Caki2 (cell line): ENCODE measurements around the gene AWAT1. TPM values are rescaled to one million over a fixed set of nuclear protein-coding genes. Genes with fewer than 3 reads are reported as not detected.
A peak's percentile ranks its signal among the peaks of the same experiment; 100 is the strongest.
"Not testable (repeated sequence)": the region's sequence is repeated elsewhere in the genome, so short reads cannot be mapped to it uniquely, and the experiment has no call there.

Source experiments
- DNase-seq: peaks from one replicate; pipeline ENCODE4 v3.0.0-alpha.2; 2015; ENCODE audit warnings: low read depth
- in situ Hi-C: cut with HindIII; loops from 2 replicates; pipeline ENCODE4 v1.10.0; 2016; ENCODE audit warnings: low sequenced_read_pairs, low pct_unique_long_range_greater_than_20kb, mixed read lengths
- total RNA-seq: library from RNA; depleted of rRNA; stranded (reverse); fragments of >200 nt; shearing (Covaris generic); gene quantifications from 2 replicates; pipeline ENCODE4 v1.2.3, GENCODE V29; 2014; ENCODE audit warnings: low replicate concordance; rRNA removed

AWAT1 gene
- not detected in 2 replicates for total RNA-seq

DNA sequence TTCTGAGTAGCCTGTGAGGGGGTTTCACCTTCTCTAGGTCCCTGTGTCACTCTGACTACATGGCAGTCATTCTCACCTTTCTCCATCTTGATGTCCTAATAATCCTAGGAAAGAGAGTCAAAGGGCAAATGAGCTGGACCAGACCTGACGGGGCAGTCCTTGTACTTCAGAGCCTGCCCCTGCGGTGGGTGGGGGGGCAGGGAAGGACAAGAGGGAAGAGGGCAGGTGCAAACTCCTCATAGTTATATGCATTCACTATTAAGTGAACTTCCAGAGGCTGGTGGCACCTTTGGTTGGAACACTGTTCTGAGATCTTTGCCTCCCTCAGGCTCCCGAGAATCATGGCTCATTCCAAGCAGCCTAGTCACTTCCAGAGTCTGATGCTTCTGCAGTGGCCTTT lies at the start of gene AWAT1:
AWAT1 (plus strand) TSS at position 301 of the 400 bp plus-strand sequence; CDS start at position 342, 41 bp downstream.
- no peak for DNase-seq
- in situ Hi-C loops, result no loop called here

DNA sequence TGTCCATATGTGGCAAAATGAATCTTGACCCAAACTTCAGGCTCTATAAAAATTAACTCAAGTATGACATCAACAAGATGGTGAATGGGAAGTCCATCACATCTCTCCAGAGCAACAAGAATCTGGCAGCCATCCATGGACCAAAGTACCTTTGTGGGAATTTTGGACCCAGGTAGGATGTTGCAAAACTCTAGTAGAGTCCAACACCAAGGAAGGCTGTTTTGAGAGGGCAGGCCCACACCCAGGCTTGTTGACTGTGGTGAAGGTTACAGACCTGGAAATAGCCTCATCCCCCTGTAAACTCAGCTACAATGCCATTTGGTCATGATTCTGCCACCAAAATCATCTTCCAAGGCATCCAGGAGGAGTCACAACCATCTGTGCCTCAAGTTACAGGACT lies 44.2 kb upstream of the AWAT1 start:
- no peak for DNase-seq
- in situ Hi-C loops, result no loop called here

DNA sequence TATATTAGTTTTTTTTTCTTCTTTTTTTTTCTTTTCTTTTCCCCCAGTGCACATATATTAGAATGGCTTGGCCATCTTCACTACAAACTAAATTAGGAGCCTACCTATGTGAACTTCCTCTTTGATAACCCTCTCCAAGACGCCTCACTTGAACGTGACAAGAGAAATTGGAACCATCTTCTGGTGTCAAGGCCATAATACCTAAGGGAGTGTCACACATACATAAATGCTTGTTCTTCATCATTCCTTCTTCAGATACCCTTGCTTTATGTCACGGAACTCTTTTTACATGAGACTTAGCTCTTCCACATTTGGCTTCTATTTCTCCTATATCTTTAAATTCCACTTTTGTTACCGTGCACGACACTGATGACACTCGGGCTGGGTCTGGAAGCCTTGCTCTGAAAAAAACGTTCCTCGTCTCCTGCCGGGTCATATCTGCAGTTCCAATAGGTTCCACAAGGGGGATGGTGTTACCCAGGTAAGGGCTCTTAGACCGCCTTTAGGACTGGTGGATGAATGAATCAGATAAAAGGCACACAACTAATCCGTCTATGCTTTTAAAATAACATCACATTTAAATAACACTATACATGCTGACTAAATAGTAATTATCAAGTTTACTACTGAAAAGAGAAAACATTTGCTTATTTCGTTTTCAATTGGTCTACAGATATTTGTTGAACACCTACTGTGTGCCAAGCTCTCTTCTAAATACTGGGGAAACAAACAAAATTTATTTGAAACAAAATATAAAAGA lies 37.3 kb upstream of the AWAT1 start:
- in situ Hi-C loops, result no loop called here
- DNase-seq, result peak; percentile 21

DNA sequence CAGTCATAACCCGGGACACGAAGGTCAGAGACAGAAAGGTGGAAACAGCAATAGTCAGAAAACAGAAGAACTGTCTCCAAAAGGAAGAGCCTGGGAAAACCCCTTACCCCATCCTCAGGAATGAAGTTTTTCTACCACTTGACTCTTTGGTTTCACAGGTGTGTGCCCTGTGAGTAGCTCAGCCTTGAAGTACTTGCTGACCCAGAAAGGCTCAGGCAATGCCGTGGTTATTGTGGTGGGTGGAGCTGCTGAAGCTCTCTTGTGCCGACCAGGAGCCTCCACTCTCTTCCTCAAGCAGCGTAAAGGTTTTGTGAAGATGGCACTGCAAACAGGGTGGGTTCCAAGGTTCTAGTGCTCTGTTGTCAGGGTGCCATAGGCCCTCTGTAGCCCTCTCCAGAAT lies 32.7 kb upstream of the AWAT1 start:
- DNase-seq, result no peak
- in situ Hi-C loops, result no loop called here

DNA sequence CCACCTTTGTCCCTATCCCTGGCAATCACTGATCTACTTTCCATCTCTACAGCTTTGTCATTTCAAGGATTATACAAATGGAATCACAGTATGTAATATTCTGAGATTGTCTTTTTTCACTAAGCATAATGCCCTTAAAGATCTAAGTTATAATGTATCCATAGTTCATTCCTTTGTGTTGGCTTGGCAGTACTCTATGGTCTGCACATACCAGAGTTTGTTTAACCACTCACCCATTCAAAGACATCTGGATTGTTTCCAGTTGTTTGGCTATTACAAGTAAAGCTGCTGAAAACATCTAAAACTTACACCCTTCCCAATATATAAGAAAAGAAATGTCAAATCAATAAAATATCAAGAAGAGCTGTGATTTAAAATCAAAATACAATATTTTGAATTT lies 26.0 kb upstream of the AWAT1 start:
- no peak for DNase-seq
- in situ Hi-C loops, result no loop called here

DNA sequence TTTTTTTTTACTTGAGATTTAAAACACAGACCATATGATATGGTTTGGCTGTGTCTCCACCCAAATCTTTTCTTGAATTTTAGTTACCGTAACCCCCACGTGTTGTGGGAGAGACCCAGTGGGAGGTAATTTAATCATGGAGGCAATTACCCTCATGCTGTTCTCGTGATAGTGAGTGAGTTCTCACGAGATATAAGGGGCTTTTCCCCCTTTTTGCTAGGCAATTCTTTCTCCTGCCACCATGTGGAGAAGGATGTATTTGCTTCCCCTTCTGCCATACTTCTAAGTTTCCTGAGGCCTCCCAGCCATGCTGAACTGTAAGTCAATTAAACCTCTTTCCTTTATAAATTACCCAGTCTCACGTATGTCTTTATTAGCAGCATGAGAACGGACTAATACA lies 24.9 kb upstream of the AWAT1 start:
- DNase-seq, in situ Hi-C loops: not testable (repeated sequence)

DNA sequence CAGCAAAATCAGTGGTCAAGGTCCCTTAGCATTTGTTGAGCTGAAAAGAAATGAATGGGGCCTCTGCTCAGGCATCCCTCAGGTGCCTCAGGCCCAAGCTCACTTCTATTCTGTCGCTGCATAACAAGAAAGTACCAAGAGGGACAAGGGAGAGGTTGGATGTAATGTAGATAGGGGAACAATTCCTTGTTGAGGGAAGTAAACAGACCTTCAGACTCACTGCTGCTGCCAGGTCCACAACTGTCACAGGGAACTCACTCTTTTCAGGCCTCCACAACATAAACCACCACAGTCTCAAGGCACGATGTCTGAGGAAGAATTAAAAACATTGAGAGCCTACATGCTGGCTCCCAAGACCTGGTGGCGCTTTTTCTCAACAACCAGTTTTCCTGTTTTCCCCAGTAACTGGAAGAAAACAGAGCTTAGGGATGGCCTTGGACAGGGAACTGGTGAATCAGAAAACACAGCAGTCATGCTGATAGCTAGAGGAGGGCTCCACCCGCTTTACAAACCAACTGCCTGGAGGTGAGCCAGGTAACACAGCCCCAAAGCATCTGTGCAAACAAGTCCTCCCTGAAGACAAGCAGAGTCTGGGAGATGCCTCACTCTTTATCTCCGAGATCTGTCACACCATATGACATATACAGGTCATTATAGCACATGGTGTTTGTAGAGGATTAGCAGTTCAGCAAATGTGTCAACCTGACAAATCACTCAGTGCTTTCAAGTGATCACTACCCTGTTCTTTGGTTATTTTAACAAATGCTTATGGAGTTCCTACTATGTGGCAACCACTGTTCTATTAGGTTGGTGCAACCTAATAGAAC lies 14.3 kb upstream of the AWAT1 start:
- in situ Hi-C loops, result no loop called here
- DNase-seq, result peak; percentile 76

DNA sequence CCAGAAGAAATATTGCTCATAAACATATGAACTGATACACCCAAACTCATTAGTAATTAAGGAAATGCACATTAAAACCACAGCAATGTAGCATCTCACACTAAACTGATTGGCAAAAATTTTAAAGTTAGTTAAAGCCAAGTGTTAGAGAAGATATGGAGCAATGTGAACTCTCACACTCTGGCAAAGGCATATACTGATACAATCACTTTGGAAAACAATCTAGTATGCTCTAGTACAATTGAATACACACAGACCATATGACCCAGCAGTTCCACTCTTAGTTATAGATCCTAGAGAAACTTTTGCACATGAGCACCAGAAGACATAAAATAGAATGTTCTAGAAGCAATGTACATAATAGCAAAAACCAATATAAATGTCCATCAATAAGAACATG lies 8.4 kb upstream of the AWAT1 start:
- in situ Hi-C loops, result no loop called here
- no peak for DNase-seq

DNA sequence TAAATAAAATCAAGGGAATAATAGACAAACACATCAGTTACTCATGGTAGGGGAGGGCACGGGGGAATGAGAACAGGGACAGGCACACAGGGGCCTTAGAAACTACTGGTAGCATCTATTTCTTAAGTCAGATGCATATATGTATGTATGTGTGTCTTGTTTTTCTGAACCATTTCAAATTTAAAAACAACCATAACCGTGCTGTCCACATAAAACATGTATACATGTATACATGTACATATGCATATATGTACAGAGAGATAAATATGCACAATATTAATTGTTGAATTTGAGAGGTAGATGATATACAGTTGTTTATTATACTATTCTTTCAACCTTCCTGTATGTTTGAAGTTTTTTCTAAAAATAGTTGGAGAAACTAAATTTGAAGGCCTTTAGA lies 7.8 kb upstream of the AWAT1 start:
- in situ Hi-C loops, result no loop called here
- no peak for DNase-seq

DNA sequence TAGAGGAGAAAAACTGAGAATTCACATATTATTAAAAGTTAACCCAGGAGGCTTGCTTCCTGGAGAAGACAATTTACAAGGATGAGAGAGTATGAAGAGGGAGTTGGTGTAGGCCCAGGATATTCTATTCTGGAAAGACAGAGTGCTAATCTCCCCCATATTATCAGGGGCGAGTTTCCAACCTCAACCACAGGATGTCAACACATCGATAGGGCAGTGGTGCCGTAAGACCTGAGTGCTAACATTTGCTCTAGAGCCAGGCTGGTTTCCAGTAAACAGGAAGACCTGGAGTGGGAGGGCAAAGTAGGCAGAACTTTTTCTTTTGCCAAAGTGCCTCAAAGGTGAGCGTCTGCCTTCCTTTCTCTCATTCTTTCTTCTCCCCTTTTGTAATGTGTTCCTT lies 2.8 kb upstream of the AWAT1 start:
- in situ Hi-C loops, result no loop called here
- DNase-seq, result no peak

DNA sequence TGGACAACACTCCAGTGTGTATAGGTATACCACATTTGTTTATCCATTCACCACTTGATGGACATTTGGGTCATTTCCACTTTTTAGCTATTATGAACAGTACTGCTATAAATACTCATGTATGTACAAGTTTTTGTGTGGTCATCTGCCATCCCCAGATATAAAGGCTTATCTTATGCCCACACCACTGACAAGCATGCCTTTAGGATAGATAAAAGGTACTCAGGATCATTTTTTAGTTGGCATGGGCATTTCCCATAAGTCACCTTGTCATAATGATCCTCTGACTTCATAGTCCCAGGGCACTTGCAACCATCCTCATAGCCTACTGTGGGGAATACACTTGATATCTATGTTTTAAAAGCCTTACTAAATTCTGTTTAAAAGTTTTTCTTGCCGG lies 6.3 kb downstream of the AWAT1 start:
- in situ Hi-C loops, result no loop called here
- DNase-seq, result no peak

DNA sequence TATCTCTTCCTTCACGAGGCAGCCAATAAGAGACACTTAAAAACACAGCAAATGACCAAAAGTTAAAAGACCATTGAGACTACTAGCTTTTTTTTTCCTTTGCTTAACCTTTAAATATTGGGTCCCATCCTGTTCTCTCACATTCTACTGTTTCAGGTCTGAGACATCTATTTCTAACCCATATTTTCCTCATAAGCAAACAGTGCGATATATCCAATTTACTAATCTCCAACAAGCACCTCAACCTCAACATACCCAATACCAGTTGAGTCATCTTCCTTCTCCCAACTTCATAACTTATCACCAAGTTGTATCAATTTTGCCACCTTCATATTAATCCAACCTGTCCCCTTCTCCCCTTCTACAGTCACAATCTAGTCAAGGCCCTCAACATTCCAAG lies 7.0 kb downstream of the AWAT1 start:
- in situ Hi-C loops, result no loop called here
- no peak for DNase-seq

DNA sequence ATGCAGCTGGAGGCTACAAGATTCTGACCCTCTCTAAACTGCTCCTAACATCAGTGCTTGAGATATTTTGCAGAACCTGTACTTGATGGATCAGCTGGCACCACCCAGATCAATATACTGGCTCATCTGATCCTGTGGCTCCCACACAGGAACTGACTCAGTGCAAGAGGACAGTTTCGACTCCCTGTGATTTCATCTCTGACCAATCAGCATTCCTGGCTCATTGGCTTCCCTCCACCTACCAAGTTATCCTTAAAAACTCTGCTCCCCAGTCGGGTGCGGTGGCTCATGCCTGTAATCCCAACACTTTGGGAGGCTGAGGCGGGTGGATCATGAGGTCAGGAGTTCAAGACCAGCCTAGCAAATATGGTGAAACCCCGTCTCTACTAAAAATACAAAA lies 9.1 kb downstream of the AWAT1 start:
- DNase-seq, in situ Hi-C loops: not testable (repeated sequence)

DNA sequence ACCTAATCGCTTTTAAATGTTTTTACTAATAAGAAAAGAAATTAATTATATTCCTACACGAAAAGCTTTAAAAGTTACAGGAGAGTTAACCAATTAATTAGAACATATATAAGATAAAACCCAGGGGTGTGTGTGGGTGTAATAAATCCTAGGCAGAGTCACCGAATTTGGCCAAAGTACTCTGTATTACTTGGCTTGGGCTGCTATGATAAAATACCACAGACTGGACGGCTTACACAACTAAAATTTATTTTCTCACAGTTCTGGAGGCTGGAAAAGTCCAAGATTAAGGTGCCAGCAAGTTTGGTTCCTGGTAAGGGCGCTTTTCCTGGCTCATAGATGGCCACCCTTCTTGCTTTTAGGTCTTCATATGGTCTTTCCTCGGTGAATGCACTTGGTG lies 10.4 kb downstream of the AWAT1 start:
- in situ Hi-C loops, result no loop called here
- DNase-seq, result no peak

DNA sequence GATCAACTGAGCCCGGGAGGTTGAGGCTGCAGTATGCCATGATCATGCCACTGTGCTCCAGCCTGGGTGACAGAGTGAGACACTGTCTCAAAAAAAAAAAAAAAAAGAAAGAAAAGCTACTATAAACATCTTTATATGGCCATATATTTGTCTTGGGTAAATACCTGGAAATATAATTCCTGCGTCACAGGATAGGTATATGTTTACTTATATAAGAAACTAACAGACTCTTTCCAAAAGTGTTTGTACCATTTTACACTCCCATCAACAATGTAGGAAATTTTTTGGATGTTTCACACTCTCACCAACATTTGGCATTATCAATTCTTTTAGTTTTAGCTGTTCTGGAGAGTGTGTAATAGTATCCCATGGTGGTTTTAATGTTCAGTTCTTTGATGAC lies 12.8 kb downstream of the AWAT1 start:
- no peak for DNase-seq
- in situ Hi-C loops, result no loop called here

DNA sequence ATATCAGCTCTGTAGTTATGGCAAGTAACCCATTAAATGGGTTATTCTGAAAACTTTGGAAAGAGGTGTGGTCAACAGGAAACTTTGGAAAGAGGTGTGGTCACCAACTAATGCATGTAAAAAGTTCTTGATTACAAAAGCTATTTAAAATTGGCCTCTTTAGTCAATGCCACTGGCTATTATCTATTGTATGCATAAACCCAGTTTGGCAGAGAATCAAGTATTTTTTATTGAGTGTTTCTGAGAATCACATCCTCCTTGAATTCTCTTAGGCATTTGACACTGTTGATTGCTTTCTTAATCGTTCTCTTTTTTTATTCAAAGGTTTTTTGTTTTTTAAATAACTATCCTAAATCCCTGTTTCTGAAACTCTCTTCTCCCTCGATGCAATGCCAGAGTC lies 18.0 kb downstream of the AWAT1 start:
- no peak for DNase-seq
- in situ Hi-C loops, result no loop called here

DNA sequence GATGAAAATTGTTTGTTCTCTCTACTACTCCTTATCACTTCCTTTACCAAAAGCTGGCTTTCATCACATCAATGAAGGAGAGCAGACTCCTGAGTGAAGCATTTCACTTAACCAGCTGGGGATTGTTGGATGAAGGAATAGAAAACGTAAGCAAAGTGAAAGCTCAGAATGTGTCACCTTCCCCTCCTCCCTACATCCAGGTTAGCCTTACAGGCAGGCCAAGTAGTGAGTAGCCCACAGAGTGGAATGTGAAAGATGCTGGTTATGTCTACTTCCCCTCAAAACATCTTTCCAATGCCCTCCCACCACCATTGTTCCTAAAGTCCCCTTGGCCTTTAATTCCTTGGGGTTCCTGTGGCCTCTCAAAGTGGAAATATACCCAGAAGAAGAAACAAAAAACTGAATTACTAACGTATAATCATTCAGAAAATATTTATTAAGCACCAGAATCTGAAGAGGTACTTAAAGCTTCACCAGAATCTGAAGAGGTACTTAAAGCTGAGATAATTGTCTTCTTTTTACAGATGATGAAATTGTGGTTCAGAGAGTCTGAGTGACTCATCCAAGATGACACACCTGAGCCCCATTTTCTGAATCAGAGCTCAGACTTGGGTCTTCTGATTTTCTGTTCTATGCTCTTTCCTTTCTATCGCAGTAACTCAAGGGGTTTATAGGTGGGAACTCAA lies 19.1 kb downstream of the AWAT1 start:
- DNase-seq, result no peak
- in situ Hi-C loops, result no loop called here

DNA sequence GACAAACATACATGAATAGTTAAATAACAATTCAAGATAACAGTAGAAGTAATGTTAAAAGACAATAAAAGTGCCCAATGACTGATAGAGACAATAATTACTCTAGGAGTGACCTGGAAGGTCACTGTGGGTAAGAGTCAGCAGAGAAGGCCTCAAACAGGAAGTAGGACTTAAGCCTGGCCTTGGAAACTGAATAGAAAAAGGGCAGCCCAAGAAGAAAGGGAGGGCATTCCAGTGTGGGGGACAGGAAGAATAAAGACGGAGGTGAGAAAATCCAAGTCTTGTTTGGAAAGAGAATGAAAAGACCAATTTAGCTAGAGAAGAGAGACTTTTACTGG lies 19.6 kb downstream of the AWAT1 start:
- DNase-seq, result no peak
- in situ Hi-C loops, result no loop called here

DNA sequence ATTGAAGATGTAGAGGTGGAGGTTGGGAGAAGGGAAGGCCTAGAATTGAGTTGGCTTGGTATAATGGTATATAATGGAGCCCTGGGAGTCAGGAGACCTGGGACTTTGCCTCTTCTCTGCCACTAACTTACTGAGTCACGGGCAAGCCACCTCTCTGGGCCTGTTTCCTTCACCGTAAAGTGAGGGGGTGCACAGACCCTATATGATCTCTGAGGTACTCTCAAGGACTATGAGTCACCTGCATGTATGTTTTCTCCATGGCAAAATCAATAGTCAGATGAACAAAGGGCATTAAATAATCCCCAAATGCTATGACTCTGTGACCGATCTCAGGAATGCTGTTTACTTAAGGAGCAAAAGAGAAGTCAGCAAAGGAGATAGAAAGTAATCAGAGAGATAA lies 20.5 kb downstream of the AWAT1 start:
- no peak for DNase-seq
- in situ Hi-C loops, result no loop called here
